ENCODE results near the gene CELSR1. TPM values are rescaled to one million over a fixed set of nuclear protein-coding genes. Genes with fewer than 3 reads are reported as not detected.

Gene CELSR1
- total and polyA plus RNA-seq, 2 of the 13 experiments (the other 11 are each of a cell fraction or from before 2014, with no cell fraction given) = 0.78 to 1.8 TPM

- Histone ChIP-seq H3K9ac (ENCODE audit: insufficient read depth, low read depth, low read length) (no peak overlapping the region), H4K20me1 (ENCODE audit: insufficient read depth, low read length) (no peaks in the 10 kb centered on the region), H3K27ac (ENCODE audit: extremely low read length, insufficient read depth, low read length) (no peak overlapping the region), H3K4me3 (replicated peaks in 1 of 3; ENCODE audit: insufficient read depth in 1 of 3, low read depth in 2 of 3, low read length in 3 of 3) (no peak overlapping the region), H3K4me2 (ENCODE audit: low read depth, low read length) (no peak overlapping the region), H3K4me1 (ENCODE audit: insufficient read depth, low read length) (peaks cover 4% of the 10 kb centered on the region; the same call in 1 of the 2 replicates), H3K36me3 (replicated peaks in 1 of 2; ENCODE audit: control insufficient read depth in 1 of 2, insufficient read depth in 2 of 2, low read length in 2 of 2) (no peaks in the 10 kb centered on the region), H3K9me3 (ENCODE audit: low read length) (no peaks in the 10 kb centered on the region), H3K79me2 (ENCODE audit: insufficient read depth, low read length) (no peaks in the 10 kb centered on the region), H3K27me3 (ENCODE audit: control insufficient read depth in 1 of 2, insufficient read depth in 2 of 2, low read length in 2 of 2) (peaks cover 0 to 1% of the 10 kb centered on the region in 2 experiments; a peak in 1 of 5 replicates), H2AFZ (ENCODE audit: low read length) (no peak overlapping the region)
- in situ Hi-C loops (cut with HindIII; ENCODE audit: extremely low pct_ligation_motif_present, low pct_unique_long_range_greater_than_20kb) = no loop called here
- WGBS (ENCODE audit: low lambda C conversion rate) = 74% methylated on average over 3 of the region's 4 CpGs
- no TSS peak for BruUV-seq (replicated peaks)
- TF ChIP-seq ZMYM2 (CRISPR knock-in tag; IDR thresholded peaks at IDR 0.05) (no peak), NCOA5 (CRISPR knock-in tag; IDR thresholded peaks at IDR 0.05) (no peak), ZNF556 (CRISPR knock-in tag; IDR thresholded peaks at IDR 0.05; ENCODE audit: borderline replicate concordance) (no peak), ZNF83 (CRISPR knock-in tag; IDR thresholded peaks at IDR 0.05; ENCODE audit: borderline replicate concordance) (no peak), ZNF629 (CRISPR knock-in tag; conservative IDR thresholded peaks at IDR 0.05) (no peak), SMARCC2 (IDR thresholded peaks at IDR 0.05) (no peak), HOXA9 (CRISPR knock-in tag; IDR thresholded peaks at IDR 0.05; ENCODE audit: borderline replicate concordance) (no peak), KLF11 (CRISPR knock-in tag; IDR thresholded peaks at IDR 0.05) (no peak), GABPB1 (CRISPR knock-in tag; IDR thresholded peaks at IDR 0.05) (no peak), ZNF567 (CRISPR knock-in tag; IDR thresholded peaks at IDR 0.05; ENCODE audit: borderline replicate concordance) (no peak), ZNF337 (CRISPR knock-in tag; IDR thresholded peaks at IDR 0.05; ENCODE audit: borderline replicate concordance, low read depth) (no peak), SRSF4 (IDR thresholded peaks at IDR 0.05; ENCODE audit: low read depth, low read length, poor library complexity, severe bottlenecking) (no peak), ZMAT3 (CRISPR knock-in tag; conservative IDR thresholded peaks at IDR 0.05) (no peak), ZBTB7B (CRISPR knock-in tag; IDR thresholded peaks at IDR 0.05) (no peak), HNF1A (IDR thresholded peaks at IDR 0.05; ENCODE audit: low read depth) (no peak), HNF1A (CRISPR knock-in tag; IDR thresholded peaks at IDR 0.05; ENCODE audit: borderline replicate concordance) (no peak), ISL2 (CRISPR knock-in tag; IDR thresholded peaks at IDR 0.05) (no peak)
- TF ChIP-seq, protein P1, sequence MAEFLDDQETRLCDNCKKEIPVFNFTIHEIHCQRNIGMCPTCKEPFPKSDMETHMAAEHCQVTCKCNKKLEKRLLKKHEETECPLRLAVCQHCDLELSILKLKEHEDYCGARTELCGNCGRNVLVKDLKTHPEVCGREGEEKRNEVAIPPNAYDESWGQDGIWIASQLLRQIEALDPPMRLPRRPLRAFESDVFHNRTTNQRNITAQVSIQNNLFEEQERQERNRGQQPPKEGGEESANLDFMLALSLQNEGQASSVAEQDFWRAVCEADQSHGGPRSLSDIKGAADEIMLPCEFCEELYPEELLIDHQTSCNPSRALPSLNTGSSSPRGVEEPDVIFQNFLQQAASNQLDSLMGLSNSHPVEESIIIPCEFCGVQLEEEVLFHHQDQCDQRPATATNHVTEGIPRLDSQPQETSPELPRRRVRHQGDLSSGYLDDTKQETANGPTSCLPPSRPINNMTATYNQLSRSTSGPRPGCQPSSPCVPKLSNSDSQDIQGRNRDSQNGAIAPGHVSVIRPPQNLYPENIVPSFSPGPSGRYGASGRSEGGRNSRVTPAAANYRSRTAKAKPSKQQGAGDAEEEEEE (CRISPR knock-in tag; IDR thresholded peaks at IDR 0.05; ENCODE audit: borderline replicate concordance) = no peak
- intact Hi-C loops (cut with micrococcal nuclease; ENCODE audit: unreplicated experiment) = no loop called here
- ChIA-PET POLR2A (no interaction called here), CTCF (ENCODE audit: low intra/inter-chr PET ratio, low total read pairs) (no interaction called here)
- no peak for ATAC-seq
- no peak for FAIRE-seq
- DNase-seq (ENCODE audit: low spot score) = no peak
These were observed 131.5 kb downstream of the CELSR1 start for GRCh38 chr22:46405901-46406300.
